Neuronal stem cell (in vitro differentiated cells): ENCODE measurements around the gene ERI3.

ENCODE experiments used
- DNase-seq: peaks from one replicate; pipeline ENCODE4 v3.0.0-alpha.2; 2013; ENCODE audit warnings: low spot score
- H2AFZ ChIP-seq: one replicate; pipeline ENCODE4 v1.6.1; 2013; ENCODE audit warnings: mild to moderate bottlenecking, low read length, inconsistent platforms
- H2AK5ac ChIP-seq: 2 replicates; pipeline ENCODE4 v1.6.1; 2013; ENCODE audit warnings: low read depth, mild to moderate bottlenecking, inconsistent platforms, low read length, moderate library complexity, mixed read lengths
- H2BK120ac ChIP-seq: 2 replicates; pipeline ENCODE4 v1.6.1; 2013; ENCODE audit warnings: low read depth, mild to moderate bottlenecking, inconsistent platforms, low read length, moderate library complexity, mixed read lengths
- H2BK12ac ChIP-seq: one replicate; pipeline ENCODE4 v1.6.1; 2013; ENCODE audit warnings: low read length, inconsistent platforms
- H2BK15ac ChIP-seq: 2 replicates; pipeline ENCODE4 v1.6.1; 2013; ENCODE audit warnings: mild to moderate bottlenecking, low read length, inconsistent platforms, mixed read lengths
- H2BK5ac ChIP-seq: one replicate; pipeline ENCODE4 v1.6.1; 2013; ENCODE audit warnings: inconsistent platforms, mild to moderate bottlenecking, low read length, moderate library complexity
- H3K14ac ChIP-seq: one replicate; pipeline ENCODE4 v1.6.1; 2013; ENCODE audit warnings: low read length, inconsistent platforms
- H3K18ac ChIP-seq: 2 replicates; pipeline ENCODE4 v1.6.1; 2013; ENCODE audit warnings: low read length, inconsistent platforms
- H3K23ac ChIP-seq: 2 replicates; pipeline ENCODE4 v1.6.1; 2013; ENCODE audit warnings: low read depth, mild to moderate bottlenecking, mixed read lengths, low read length, inconsistent platforms; ENCODE audit not compliant: poor library complexity
- H3K27ac ChIP-seq: replicated peaks from 3 replicates; pipeline ENCODE4 v1.5.1; 2013; ENCODE audit warnings: low read length, inconsistent platforms
- H3K27me3 ChIP-seq, 3 experiments: 2 replicates each; pipeline ENCODE4 v1.6.1; 2013; ENCODE audit warnings: low read length in 3 of 3, mild to moderate bottlenecking in 2 of 3, inconsistent platforms in 1 of 3, low read depth in 1 of 3, mixed read lengths in 1 of 3, moderate library complexity in 1 of 3; ENCODE audit not compliant: control insufficient read depth in 3 of 3, insufficient read depth in 3 of 3
- H3K36me3 ChIP-seq, 2 donors: replicated peaks in 1 of 2; 2 replicates each; pipeline ENCODE4 v1.6.1; 2013; ENCODE audit warnings: low read length in 2 of 2; ENCODE audit not compliant: control insufficient read depth in 2 of 2, insufficient read depth in 2 of 2
- H3K4ac ChIP-seq: 2 replicates; pipeline ENCODE4 v1.6.1; 2013; ENCODE audit warnings: inconsistent platforms, mild to moderate bottlenecking, low read length, moderate library complexity
- H3K4me1 ChIP-seq, 2 donors: 1 replicate in 1 of 2; 2 replicates in 1 of 2; pipeline ENCODE4 v1.6.1; 2013; ENCODE audit warnings: low read length in 2 of 2, low read depth in 1 of 2; ENCODE audit not compliant: control insufficient read depth in 2 of 2, insufficient read depth in 1 of 2
- H3K4me2 ChIP-seq: one replicate; pipeline ENCODE4 v1.6.1; 2013; ENCODE audit warnings: mild to moderate bottlenecking, low read length, inconsistent platforms; ENCODE audit not compliant: insufficient read depth, poor library complexity, severe bottlenecking
- H3K4me3 ChIP-seq, 2 donors: 2 replicates each; pipeline ENCODE4 v1.5.1; 2013; ENCODE audit warnings: low read length in 2 of 2, mild to moderate bottlenecking in 2 of 2, inconsistent platforms in 1 of 2, moderate library complexity in 1 of 2
- H3K79me1 ChIP-seq: one replicate; pipeline ENCODE4 v1.6.1; 2013; ENCODE audit warnings: low read depth, mild to moderate bottlenecking, inconsistent platforms, low read length, moderate library complexity
- H3K9ac ChIP-seq: one replicate; pipeline ENCODE4 v1.6.1; 2013; ENCODE audit warnings: mild to moderate bottlenecking, low read depth, low read length, inconsistent platforms; ENCODE audit not compliant: poor library complexity
- H3K9me3 ChIP-seq, 2 donors: replicated peaks in 1 of 2; 2 replicates each; pipeline versions ENCODE3 to v1.6.1; 2013; ENCODE audit warnings: low read length in 2 of 2, mild to moderate bottlenecking in 2 of 2, inconsistent platforms in 1 of 2, low read depth in 1 of 2, mixed read lengths in 1 of 2, moderate library complexity in 1 of 2; ENCODE audit not compliant: control insufficient read depth in 2 of 2, insufficient read depth in 1 of 2
- H4K8ac ChIP-seq: one replicate; pipeline ENCODE4 v1.6.1; 2013; ENCODE audit warnings: low read depth, mild to moderate bottlenecking, inconsistent platforms, low read length, moderate library complexity
- H4K91ac ChIP-seq: one replicate; pipeline ENCODE4 v1.6.1; 2013; ENCODE audit warnings: low read length, low read depth, mild to moderate bottlenecking, inconsistent platforms; ENCODE audit not compliant: poor library complexity
- WGBS, 2 donors: extraction: QIAGEN DNeasy Blood & Tissue Kit; methylation state at CpG; one replicate each; pipeline ENCODE4 v1.1.7; 2013; ENCODE audit warnings: missing lambda C conversion rate in 2 of 2, mixed read lengths in 1 of 2; ENCODE audit not compliant: insufficient read length in 2 of 2, insufficient replicate concordance in 1 of 2; ENCODE audit errors: extremely low coverage in 2 of 2; 5-methylcytosine and 5-hydroxymethylcytosine counted together

Gene ERI3

GRCh38 chr1:44310006-44310405 lies 45.1 kb downstream of the ERI3 start:
- no peaks in the 10 kb centered on the region for H3K27me3 ChIP-seq
- no peak overlapping the region for H3K4ac ChIP-seq
- no peak overlapping the region for H4K91ac ChIP-seq
- H2BK12ac ChIP-seq = no peak overlapping the region
- no peak overlapping the region for H2BK15ac ChIP-seq
- H2AFZ ChIP-seq = no peak overlapping the region
- H3K36me3 ChIP-seq = peaks cover 32 to 91% of the 10 kb centered on the region in 2 donors
- no peak overlapping the region for H4K8ac ChIP-seq
- H2AK5ac ChIP-seq = no peak overlapping the region
- peaks cover 4 to 18% of the 10 kb centered on the region in 2 donors for H3K4me1 ChIP-seq
- H3K9me3 ChIP-seq = no peaks in the 10 kb centered on the region
- no peak overlapping the region for H3K4me2 ChIP-seq
- H3K23ac ChIP-seq = no peak overlapping the region
- H2BK5ac ChIP-seq = no peak overlapping the region
- no peak overlapping the region for H3K27ac ChIP-seq
- DNase-seq = no peak
- no peak overlapping the region for H3K4me3 ChIP-seq
- H3K14ac ChIP-seq = no peak overlapping the region
- H3K79me1 ChIP-seq = no peaks in the 10 kb centered on the region
- H3K18ac ChIP-seq = no peak overlapping the region
- WGBS, 2 donors = no CpG with 5 or more reads among the region's 3 CpGs
- no peak overlapping the region for H3K9ac ChIP-seq
- no peak overlapping the region for H2BK120ac ChIP-seq

GRCh38 chr1:44305962-44306422 lies 49.1 kb downstream of the ERI3 start:
- no peak overlapping the region for H2AFZ ChIP-seq
- no peak overlapping the region for H2BK5ac ChIP-seq
- H3K23ac ChIP-seq = no peak overlapping the region
- H4K91ac ChIP-seq = no peak overlapping the region
- no peak for DNase-seq
- H2BK15ac ChIP-seq = no peak overlapping the region
- no peaks in the 10 kb centered on the region for H3K79me1 ChIP-seq
- H3K4ac ChIP-seq = no peak overlapping the region
- no peak overlapping the region for H2BK120ac ChIP-seq
- H3K4me2 ChIP-seq = no peak overlapping the region
- peaks cover 32 to 94% of the 10 kb centered on the region in 2 donors for H3K36me3 ChIP-seq
- H3K4me1 ChIP-seq = peaks cover 0 to 13% of the 10 kb centered on the region in 2 donors
- no peak overlapping the region for H3K14ac ChIP-seq
- H3K4me3 ChIP-seq = no peak overlapping the region
- no peaks in the 10 kb centered on the region for H3K27me3 ChIP-seq
- H2AK5ac ChIP-seq = no peak overlapping the region
- WGBS, 2 donors = no CpG with 5 or more reads among the region's 12 CpGs
- H2BK12ac ChIP-seq = no peak overlapping the region
- no peak overlapping the region for H3K9ac ChIP-seq
- no peaks in the 10 kb centered on the region for H3K9me3 ChIP-seq
- no peak overlapping the region for H3K27ac ChIP-seq
- H3K18ac ChIP-seq = no peak overlapping the region
- H4K8ac ChIP-seq = no peak overlapping the region

- Histone ChIP-seq H4K8ac (no peak overlapping the region), H3K18ac (no peak overlapping the region), H3K9me3 (no peaks in the 10 kb centered on the region), H2BK5ac (no peak overlapping the region), H3K27me3 (no peaks in the 10 kb centered on the region), H3K23ac (no peak overlapping the region), H3K4me1 (peaks cover 0 to 19% of the 10 kb centered on the region in 2 donors), H3K4me3 (no peak overlapping the region), H3K4me2 (no peak overlapping the region), H3K4ac (no peak overlapping the region), H3K36me3 (peaks cover 29 to 88% of the 10 kb centered on the region in 2 donors), H2BK120ac (no peak overlapping the region), H2BK12ac (no peak overlapping the region), H4K91ac (no peak overlapping the region), H2AK5ac (no peak overlapping the region), H3K9ac (no peak overlapping the region), H3K27ac (no peak overlapping the region), H2BK15ac (no peak overlapping the region), H3K79me1 (no peaks in the 10 kb centered on the region), H2AFZ (no peak overlapping the region), H3K14ac (no peak overlapping the region)
- WGBS, 2 donors = no CpG with 5 or more reads among the region's 1 CpG
- DNase-seq = no peak
Observed at GRCh38 chr1:44303532-44303931, 51.5 kb downstream of the ERI3 start.

GRCh38 chr1:44302541-44302940 lies 52.5 kb downstream of the ERI3 start:
- no peak overlapping the region for H3K4ac ChIP-seq
- H2BK12ac ChIP-seq = no peak overlapping the region
- H2BK120ac ChIP-seq = no peak overlapping the region
- H3K27me3 ChIP-seq = no peaks in the 10 kb centered on the region
- H3K4me1 ChIP-seq = peaks cover 2 to 22% of the 10 kb centered on the region in 2 donors
- H2AFZ ChIP-seq = no peak overlapping the region
- no peak overlapping the region for H3K4me2 ChIP-seq
- H2AK5ac ChIP-seq = no peak overlapping the region
- H2BK5ac ChIP-seq = no peak overlapping the region
- H3K79me1 ChIP-seq = no peaks in the 10 kb centered on the region
- H3K18ac ChIP-seq = no peak overlapping the region
- H3K27ac ChIP-seq = no peak overlapping the region
- no peak overlapping the region for H4K8ac ChIP-seq
- no peak overlapping the region for H3K9ac ChIP-seq
- WGBS, 2 donors = no CpG with 5 or more reads among the region's 6 CpGs
- peaks cover 29 to 87% of the 10 kb centered on the region in 2 donors for H3K36me3 ChIP-seq
- no peak for DNase-seq
- no peak overlapping the region for H3K4me3 ChIP-seq
- H3K23ac ChIP-seq = no peak overlapping the region
- H2BK15ac ChIP-seq = no peak overlapping the region
- H3K9me3 ChIP-seq = no peaks in the 10 kb centered on the region
- no peak overlapping the region for H3K14ac ChIP-seq
- no peak overlapping the region for H4K91ac ChIP-seq
